Measurements from ENCODE around the gene CPED1.
"Not testable (repeated sequence)": the region's sequence is repeated elsewhere in the genome, so short reads cannot be mapped to it uniquely, and the experiment has no call there.

The CPED1 gene

GRCh38 chr7:121306565-121306964 is 318.1 kb downstream of the CPED1 start:
- no peak for DNase-seq (ENCODE audit: extremely low read depth, low read depth)
- TF ChIP-seq CTCF (IDR thresholded peaks at IDR 0.05; ENCODE audit: low read depth, low read length, missing control alignments), result no peak
- no peak overlapping the region for H3K4me3 ChIP-seq (replicated peaks; ENCODE audit: low read depth, low read length)

- H3K4me3 ChIP-seq (replicated peaks; ENCODE audit: low read depth, low read length), result no peak overlapping the region
- no peak for TF ChIP-seq CTCF (IDR thresholded peaks at IDR 0.05; ENCODE audit: low read depth, low read length, missing control alignments)
- DNase-seq (ENCODE audit: extremely low read depth, low read depth), result no peak
Observed at GRCh38 chr7:121307021-121307574, 318.6 kb downstream of the CPED1 start.

- no peak overlapping the region for H3K4me3 ChIP-seq (replicated peaks; ENCODE audit: low read depth, low read length)
- TF ChIP-seq CTCF (IDR thresholded peaks at IDR 0.05; ENCODE audit: low read depth, low read length, missing control alignments), result no peak
- DNase-seq (ENCODE audit: extremely low read depth, low read depth), result no peak
Observed at GRCh38 chr7:121313220-121313792, 324.8 kb downstream of the CPED1 start.

- DNase-seq (ENCODE audit: extremely low read depth, low read depth), result no peak
- no peak overlapping the region for H3K4me3 ChIP-seq (replicated peaks; ENCODE audit: low read depth, low read length)
- no peak for TF ChIP-seq CTCF (IDR thresholded peaks at IDR 0.05; ENCODE audit: low read depth, low read length, missing control alignments)
Observed at GRCh38 chr7:121313793-121314676, 325.5 kb downstream of the CPED1 start.

- DNase-seq (ENCODE audit: extremely low read depth, low read depth); H3K4me3 ChIP-seq (replicated peaks; ENCODE audit: low read depth, low read length): not testable (repeated sequence)
Observed at GRCh38 chr7:121315170-121315569, 326.7 kb downstream of the CPED1 start.

GRCh38 chr7:121322460-121322859 is 333.9 kb downstream of the CPED1 start:
- H3K4me3 ChIP-seq (replicated peaks; ENCODE audit: low read depth, low read length), result no peak overlapping the region
- no peak for TF ChIP-seq CTCF (IDR thresholded peaks at IDR 0.05; ENCODE audit: low read depth, low read length, missing control alignments)
- no peak for DNase-seq (ENCODE audit: extremely low read depth, low read depth)

Measured in HFF-Myc (cell line).